ENCODE measurements around the gene PSD2.

DNA sequence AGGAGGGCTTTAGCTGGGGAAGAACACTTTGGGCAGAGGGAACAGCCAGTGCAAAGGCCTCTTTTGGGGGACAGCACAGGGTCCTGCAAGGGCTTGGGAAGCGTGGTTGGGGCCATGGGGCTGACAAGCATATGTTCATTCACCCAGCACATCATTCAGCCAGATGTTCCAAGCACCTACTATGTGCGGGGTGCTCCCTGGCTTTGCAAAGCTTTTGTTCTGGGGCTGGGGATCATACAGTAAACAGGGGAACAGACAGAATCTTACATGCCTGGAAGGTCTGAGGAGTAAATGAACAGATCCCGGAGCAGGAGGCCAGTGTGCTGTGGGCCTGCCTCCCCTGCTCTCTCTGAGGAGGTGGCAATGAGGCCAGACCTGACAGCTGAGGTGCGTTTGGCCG is 16.7 kb downstream of the PSD2 start:
- TF ChIP-seq POLR2A (IDR thresholded peaks at IDR 0.05) = no peak
- TF ChIP-seq, protein P1, sequence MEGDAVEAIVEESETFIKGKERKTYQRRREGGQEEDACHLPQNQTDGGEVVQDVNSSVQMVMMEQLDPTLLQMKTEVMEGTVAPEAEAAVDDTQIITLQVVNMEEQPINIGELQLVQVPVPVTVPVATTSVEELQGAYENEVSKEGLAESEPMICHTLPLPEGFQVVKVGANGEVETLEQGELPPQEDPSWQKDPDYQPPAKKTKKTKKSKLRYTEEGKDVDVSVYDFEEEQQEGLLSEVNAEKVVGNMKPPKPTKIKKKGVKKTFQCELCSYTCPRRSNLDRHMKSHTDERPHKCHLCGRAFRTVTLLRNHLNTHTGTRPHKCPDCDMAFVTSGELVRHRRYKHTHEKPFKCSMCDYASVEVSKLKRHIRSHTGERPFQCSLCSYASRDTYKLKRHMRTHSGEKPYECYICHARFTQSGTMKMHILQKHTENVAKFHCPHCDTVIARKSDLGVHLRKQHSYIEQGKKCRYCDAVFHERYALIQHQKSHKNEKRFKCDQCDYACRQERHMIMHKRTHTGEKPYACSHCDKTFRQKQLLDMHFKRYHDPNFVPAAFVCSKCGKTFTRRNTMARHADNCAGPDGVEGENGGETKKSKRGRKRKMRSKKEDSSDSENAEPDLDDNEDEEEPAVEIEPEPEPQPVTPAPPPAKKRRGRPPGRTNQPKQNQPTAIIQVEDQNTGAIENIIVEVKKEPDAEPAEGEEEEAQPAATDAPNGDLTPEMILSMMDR (IDR thresholded peaks at IDR 0.05) = no peak

Measured in heart left ventricle (tissue), 13 donors.